K562 (cell line): ENCODE results near the gene THADA. TPM values are rescaled to one million over a fixed set of nuclear protein-coding genes. Genes with fewer than 3 reads are reported as not detected.

Source experiments
- CHD4 ChIP-seq: fragments of 200-600 bp; sonication (generic); IDR thresholded peaks from 3 replicates; pipeline ENCODE4 v1.6.1; 2012; ENCODE audit warnings: low read depth, mild to moderate bottlenecking, mixed read lengths, low read length, inconsistent platforms; ENCODE audit not compliant: insufficient read depth, insufficient replicate concordance, poor library complexity, severe bottlenecking
- GATAD2A ChIP-seq: fragments of 450-650 bp; IDR thresholded peaks from 2 replicates; pipeline ENCODE4 v1.6.1; 2017
- LCOR ChIP-seq: sonication (generic); formaldehyde crosslinking; IDR thresholded peaks from 2 replicates; pipeline ENCODE4 v1.8.0; 2022; ENCODE audit warnings: mild to moderate bottlenecking, missing genetic modification reagents
- MCM7 ChIP-seq, 2 experiments: fragments of 450-650 bp; IDR thresholded peaks; 2 replicates each; pipeline ENCODE4 v1.6.1; 2016 to 2018
- NR3C1 ChIP-seq: sonication (generic); formaldehyde crosslinking; IDR thresholded peaks from 2 replicates; pipeline ENCODE4 v1.8.1; 2022; ENCODE audit warnings: missing genetic modification reagents
- PHTF2 ChIP-seq: fragments of 250-450 bp; sonication (Bioruptor Pico); IDR thresholded peaks from 2 replicates; pipeline ENCODE4 v1.5.0; 2021; ENCODE audit warnings: mild to moderate bottlenecking
- RBM17 ChIP-seq: fragments of 200-400 bp; formaldehyde crosslinking; IDR thresholded peaks from 2 replicates; pipeline ENCODE4 v1.6.1; 2017; ENCODE audit warnings: low read depth, mild to moderate bottlenecking, low read length, borderline replicate concordance
- RBM25 ChIP-seq: fragments of 200-400 bp; formaldehyde crosslinking; IDR thresholded peaks from 2 replicates; pipeline ENCODE4 v1.6.1; 2018; ENCODE audit warnings: low read length, low read depth, moderate library complexity; ENCODE audit not compliant: severe bottlenecking
- ZNF12 ChIP-seq: sonication (generic); formaldehyde crosslinking; IDR thresholded peaks from 2 replicates; pipeline ENCODE4 v1.4.0; 2020; ENCODE audit warnings: mild to moderate bottlenecking, missing genetic modification reagents
- ZNF232 ChIP-seq: sonication (generic); formaldehyde crosslinking; IDR thresholded peaks from 2 replicates; pipeline ENCODE4 v1.8.0; 2022; ENCODE audit warnings: mild to moderate bottlenecking, missing genetic modification reagents
- polyA plus RNA-seq, 8 experiments: library from polyadenylated mRNA; depleted of rRNA in 4 of 8; stranded (reverse) in 5 of 8; unstranded in 3 of 8; fragments of >200 nt; fragmentation: Nextera tagmentation in 2 of 8; fragmentation: Illumina TruSeq in 1 of 8; extraction: Ambion mirVana in 2 of 8; extraction: Trizol in 1 of 8; gene quantifications; 2 replicates each; pipeline versions ENCODE4 v1.2.1 to v1.2.3, GENCODE V29; 2011 to 2014; ENCODE audit warnings: inconsistent platforms in 1 of 8, missing spikeins in 1 of 8
- total RNA-seq, 7 experiments: library from RNA; depleted of rRNA in 6 of 7; stranded (reverse); fragments of >200 nt in 6 of 7; fragmentation: Illumina TruSeq in 2 of 7; extraction: Trizol in 2 of 7; gene quantifications; 2 replicates each; pipeline versions ENCODE4 v1.2.1 to v1.2.3, GENCODE V29; 2011 to 2021; ENCODE audit warnings: low replicate concordance in 1 of 7
- TF ChIP-seq, protein P1 (sequence below): fragments of 450-650 bp; formaldehyde crosslinking; IDR thresholded peaks from 2 replicates; pipeline ENCODE4 v1.4.0; 2020; ENCODE audit warnings: mild to moderate bottlenecking, moderate library complexity
- TF ChIP-seq, protein P2 (sequence below): fragments of 450-650 bp; IDR thresholded peaks from 2 replicates; pipeline ENCODE4 v1.6.1; 2016; ENCODE audit warnings: low read depth, mild to moderate bottlenecking, moderate library complexity
- TF ChIP-seq, protein P3 (sequence below): IDR thresholded peaks from 2 replicates; pipeline ENCODE4 v1.6.1; 2016; ENCODE audit warnings: missing genetic modification characterization, missing compliant biosample characterization
- TF ChIP-seq, protein P4 (sequence below): fragments of 250-450 bp; sonication (Bioruptor Pico); IDR thresholded peaks from 2 replicates; pipeline ENCODE4 v1.8.0; 2022; ENCODE audit warnings: inconsistent platforms, mild to moderate bottlenecking, moderate library complexity, borderline replicate concordance
- TF ChIP-seq, protein P5 (sequence below): sonication (generic); formaldehyde crosslinking; IDR thresholded peaks from 2 replicates; pipeline ENCODE4 v1.8.0; 2022; ENCODE audit warnings: missing genetic modification reagents, mild to moderate bottlenecking, borderline replicate concordance
- TF ChIP-seq, protein P6 (sequence below): fragments of 250-450 bp; sonication (Bioruptor Pico); IDR thresholded peaks from 2 replicates; pipeline ENCODE4 v1.6.1; 2021; ENCODE audit warnings: mild to moderate bottlenecking
- TF ChIP-seq, protein P7 (sequence below), 2 experiments: fragments of 450-650 bp; conservative IDR thresholded peaks; 2 replicates each; pipeline ENCODE4 v1.6.1; 2017; ENCODE audit warnings: mild to moderate bottlenecking in 2 of 2, moderate library complexity in 2 of 2

THADA gene
- total and polyA plus RNA-seq, 9 of the 15 experiments (the other 6 are each of a cell fraction or from before 2014, with no cell fraction given), result 17.8 to 34.7 (median 31.9) TPM

DNA sequence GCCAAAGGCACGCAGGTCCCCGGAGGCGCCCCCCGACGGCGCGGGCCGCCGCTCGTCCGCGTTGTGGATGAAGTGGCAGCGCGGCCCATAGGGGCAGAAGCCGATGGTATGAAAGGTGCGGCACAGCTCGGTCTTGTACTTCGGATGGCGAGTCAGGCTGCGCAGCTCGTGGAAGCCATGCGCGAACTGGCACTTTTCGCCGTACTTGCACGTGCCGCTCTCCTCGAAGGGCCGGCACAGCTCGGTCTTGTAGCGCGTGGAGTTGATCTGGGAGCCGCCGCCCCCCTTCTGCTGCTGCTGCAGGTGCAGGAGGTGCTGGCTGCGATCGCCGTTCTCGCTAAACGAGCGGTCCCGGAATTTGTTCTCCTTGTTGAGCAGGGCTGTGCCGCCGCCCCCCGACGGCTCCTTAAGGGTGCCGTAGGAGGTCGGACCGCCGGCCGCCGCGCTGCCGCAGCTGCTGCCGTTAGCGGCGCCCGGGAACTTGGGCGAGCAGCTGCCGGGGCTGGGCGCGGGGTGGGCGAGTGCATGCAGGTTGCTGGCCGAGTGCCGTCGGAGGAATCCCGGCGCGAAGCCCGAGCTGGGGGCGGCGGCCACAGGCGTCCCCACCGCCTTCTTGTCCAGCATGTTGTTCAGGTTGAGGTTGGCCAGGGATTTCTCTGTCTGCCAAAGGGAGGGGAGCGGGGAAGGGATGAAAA is 370.6 kb downstream of the THADA start (continued):
- TF ChIP-seq, protein P1, sequence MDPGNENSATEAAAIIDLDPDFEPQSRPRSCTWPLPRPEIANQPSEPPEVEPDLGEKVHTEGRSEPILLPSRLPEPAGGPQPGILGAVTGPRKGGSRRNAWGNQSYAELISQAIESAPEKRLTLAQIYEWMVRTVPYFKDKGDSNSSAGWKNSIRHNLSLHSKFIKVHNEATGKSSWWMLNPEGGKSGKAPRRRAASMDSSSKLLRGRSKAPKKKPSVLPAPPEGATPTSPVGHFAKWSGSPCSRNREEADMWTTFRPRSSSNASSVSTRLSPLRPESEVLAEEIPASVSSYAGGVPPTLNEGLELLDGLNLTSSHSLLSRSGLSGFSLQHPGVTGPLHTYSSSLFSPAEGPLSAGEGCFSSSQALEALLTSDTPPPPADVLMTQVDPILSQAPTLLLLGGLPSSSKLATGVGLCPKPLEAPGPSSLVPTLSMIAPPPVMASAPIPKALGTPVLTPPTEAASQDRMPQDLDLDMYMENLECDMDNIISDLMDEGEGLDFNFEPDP (CRISPR knock-in tag), result no peak
- no peak for TF ChIP-seq PHTF2
- TF ChIP-seq, protein P2, sequence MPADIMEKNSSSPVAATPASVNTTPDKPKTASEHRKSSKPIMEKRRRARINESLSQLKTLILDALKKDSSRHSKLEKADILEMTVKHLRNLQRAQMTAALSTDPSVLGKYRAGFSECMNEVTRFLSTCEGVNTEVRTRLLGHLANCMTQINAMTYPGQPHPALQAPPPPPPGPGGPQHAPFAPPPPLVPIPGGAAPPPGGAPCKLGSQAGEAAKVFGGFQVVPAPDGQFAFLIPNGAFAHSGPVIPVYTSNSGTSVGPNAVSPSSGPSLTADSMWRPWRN, result no peak
- TF ChIP-seq ZNF12, result no peak
- no peak for TF ChIP-seq RBM25
- TF ChIP-seq GATAD2A, result no peak
- TF ChIP-seq, protein P3, sequence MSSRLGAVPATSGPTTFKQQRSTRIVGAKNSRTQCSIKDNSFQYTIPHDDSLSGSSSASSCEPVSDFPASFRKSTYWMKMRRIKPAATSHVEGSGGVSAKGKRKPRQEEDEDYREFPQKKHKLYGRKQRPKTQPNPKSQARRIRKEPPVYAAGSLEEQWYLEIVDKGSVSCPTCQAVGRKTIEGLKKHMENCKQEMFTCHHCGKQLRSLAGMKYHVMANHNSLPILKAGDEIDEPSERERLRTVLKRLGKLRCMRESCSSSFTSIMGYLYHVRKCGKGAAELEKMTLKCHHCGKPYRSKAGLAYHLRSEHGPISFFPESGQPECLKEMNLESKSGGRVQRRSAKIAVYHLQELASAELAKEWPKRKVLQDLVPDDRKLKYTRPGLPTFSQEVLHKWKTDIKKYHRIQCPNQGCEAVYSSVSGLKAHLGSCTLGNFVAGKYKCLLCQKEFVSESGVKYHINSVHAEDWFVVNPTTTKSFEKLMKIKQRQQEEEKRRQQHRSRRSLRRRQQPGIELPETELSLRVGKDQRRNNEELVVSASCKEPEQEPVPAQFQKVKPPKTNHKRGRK (tag), result no peak
- TF ChIP-seq, protein P4, sequence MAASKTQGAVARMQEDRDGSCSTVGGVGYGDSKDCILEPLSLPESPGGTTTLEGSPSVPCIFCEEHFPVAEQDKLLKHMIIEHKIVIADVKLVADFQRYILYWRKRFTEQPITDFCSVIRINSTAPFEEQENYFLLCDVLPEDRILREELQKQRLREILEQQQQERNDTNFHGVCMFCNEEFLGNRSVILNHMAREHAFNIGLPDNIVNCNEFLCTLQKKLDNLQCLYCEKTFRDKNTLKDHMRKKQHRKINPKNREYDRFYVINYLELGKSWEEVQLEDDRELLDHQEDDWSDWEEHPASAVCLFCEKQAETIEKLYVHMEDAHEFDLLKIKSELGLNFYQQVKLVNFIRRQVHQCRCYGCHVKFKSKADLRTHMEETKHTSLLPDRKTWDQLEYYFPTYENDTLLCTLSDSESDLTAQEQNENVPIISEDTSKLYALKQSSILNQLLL (CRISPR knock-in tag), result no peak
- TF ChIP-seq, protein P5, sequence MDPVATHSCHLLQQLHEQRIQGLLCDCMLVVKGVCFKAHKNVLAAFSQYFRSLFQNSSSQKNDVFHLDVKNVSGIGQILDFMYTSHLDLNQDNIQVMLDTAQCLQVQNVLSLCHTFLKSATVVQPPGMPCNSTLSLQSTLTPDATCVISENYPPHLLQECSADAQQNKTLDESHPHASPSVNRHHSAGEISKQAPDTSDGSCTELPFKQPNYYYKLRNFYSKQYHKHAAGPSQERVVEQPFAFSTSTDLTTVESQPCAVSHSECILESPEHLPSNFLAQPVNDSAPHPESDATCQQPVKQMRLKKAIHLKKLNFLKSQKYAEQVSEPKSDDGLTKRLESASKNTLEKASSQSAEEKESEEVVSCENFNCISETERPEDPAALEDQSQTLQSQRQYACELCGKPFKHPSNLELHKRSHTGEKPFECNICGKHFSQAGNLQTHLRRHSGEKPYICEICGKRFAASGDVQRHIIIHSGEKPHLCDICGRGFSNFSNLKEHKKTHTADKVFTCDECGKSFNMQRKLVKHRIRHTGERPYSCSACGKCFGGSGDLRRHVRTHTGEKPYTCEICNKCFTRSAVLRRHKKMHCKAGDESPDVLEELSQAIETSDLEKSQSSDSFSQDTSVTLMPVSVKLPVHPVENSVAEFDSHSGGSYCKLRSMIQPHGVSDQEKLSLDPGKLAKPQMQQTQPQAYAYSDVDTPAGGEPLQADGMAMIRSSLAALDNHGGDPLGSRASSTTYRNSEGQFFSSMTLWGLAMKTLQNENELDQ (CRISPR knock-in tag), result peak; percentile 88
- peak; percentile 78; the same call in 1 of the 2 replicates for TF ChIP-seq NR3C1
- TF ChIP-seq, protein P6, sequence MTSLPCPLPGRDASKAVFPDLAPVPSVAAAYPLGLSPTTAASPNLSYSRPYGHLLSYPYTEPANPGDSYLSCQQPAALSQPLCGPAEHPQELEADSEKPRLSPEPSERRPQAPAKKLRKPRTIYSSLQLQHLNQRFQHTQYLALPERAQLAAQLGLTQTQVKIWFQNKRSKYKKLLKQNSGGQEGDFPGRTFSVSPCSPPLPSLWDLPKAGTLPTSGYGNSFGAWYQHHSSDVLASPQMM (CRISPR knock-in tag), result no peak
- no peak for TF ChIP-seq RBM17
- peak; percentile 42; the same call in 1 of the 2 replicates for TF ChIP-seq ZNF232
- TF ChIP-seq, protein P7, sequence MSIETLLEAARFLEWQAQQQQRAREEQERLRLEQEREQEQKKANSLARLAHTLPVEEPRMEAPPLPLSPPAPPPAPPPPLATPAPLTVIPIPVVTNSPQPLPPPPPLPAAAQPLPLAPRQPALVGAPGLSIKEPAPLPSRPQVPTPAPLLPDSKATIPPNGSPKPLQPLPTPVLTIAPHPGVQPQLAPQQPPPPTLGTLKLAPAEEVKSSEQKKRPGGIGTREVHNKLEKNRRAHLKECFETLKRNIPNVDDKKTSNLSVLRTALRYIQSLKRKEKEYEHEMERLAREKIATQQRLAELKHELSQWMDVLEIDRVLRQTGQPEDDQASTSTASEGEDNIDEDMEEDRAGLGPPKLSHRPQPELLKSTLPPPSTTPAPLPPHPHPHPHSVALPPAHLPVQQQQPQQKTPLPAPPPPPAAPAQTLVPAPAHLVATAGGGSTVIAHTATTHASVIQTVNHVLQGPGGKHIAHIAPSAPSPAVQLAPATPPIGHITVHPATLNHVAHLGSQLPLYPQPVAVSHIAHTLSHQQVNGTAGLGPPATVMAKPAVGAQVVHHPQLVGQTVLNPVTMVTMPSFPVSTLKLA (conservative IDR thresholded peaks at IDR 0.05), result no peak
- no peak for TF ChIP-seq CHD4
- TF ChIP-seq MCM7 (IDR thresholded peaks at IDR 0.05), result no peak
- peak; percentile 62; the same call in 1 of the 2 replicates for TF ChIP-seq LCOR (CRISPR knock-in tag)
